Uterus (tissue), 4 donors: Measurements from ENCODE around the gene SNRPD3. TPM values are rescaled to one million over a fixed set of nuclear protein-coding genes. Genes with fewer than 3 reads are reported as not detected.
"Not testable (repeated sequence)": the region's sequence is repeated elsewhere in the genome, so short reads cannot be mapped to it uniquely, and the experiment has no call there.

ENCODE experiments used
- DNase-seq, 2 donors: peaks; one replicate each; pipeline ENCODE4 v3.0.0-alpha.2; 2019 to 2020
- H3K27ac ChIP-seq, 2 donors: fragments of 200-600 bp; sonication (generic); 1 replicate in 1 of 2; 2 replicates in 1 of 2; pipeline ENCODE4 v1.5.1; 2016 to 2018
- H3K27me3 ChIP-seq, 2 donors: fragments of 200-600 bp; sonication (generic); one replicate each; pipeline ENCODE4 v1.5.1; 2018 to 2019; ENCODE audit warnings: control low read depth in 1 of 2
- H3K36me3 ChIP-seq, 2 donors: fragments of 200-600 bp; sonication (generic); one replicate each; pipeline ENCODE4 v1.5.1; 2019; ENCODE audit warnings: control low read depth in 1 of 2
- H3K4me1 ChIP-seq, 2 donors: fragments of 200-600 bp; sonication (generic); one replicate each; pipeline ENCODE4 v1.5.1; 2018 to 2019; ENCODE audit warnings: control low read depth in 1 of 2
- H3K4me3 ChIP-seq, 2 donors: fragments of 200-600 bp; sonication (generic); 1 replicate in 1 of 2; 2 replicates in 1 of 2; pipeline ENCODE4 v1.5.1; 2018 to 2019; ENCODE audit warnings: mild to moderate bottlenecking in 1 of 2
- H3K9me3 ChIP-seq, 2 donors: fragments of 200-600 bp; sonication (generic); one replicate each; pipeline ENCODE4 v1.5.1; 2019; ENCODE audit warnings: control low read depth in 1 of 2
- POLR2A ChIP-seq, 2 donors: fragments of 450-650 bp; IDR thresholded peaks; one replicate each; pipeline ENCODE4 v1.6.1; 2016; ENCODE audit warnings: antibody characterized with exemption in 2 of 2, mild to moderate bottlenecking in 1 of 2, moderate library complexity in 1 of 2
- intact Hi-C: fragments of 100-400 bp; cut with DNase I; formaldehyde crosslinking; loops from one replicate; pipeline ENCODE4 v1.15.1; 2023; ENCODE audit warnings: low total_unique reads
- total RNA-seq, 4 donors: library from RNA; depleted of rRNA in 3 of 4; stranded (reverse); fragments of >200 nt in 3 of 4; gene quantifications; one replicate each; pipeline versions ENCODE4 v1.1.0 to v1.2.4, GENCODE V29; 2014 to 2023
- TF ChIP-seq, protein P1 (sequence below), 4 experiments: fragments of 200-600 bp in 2 of 4; fragments of 450-650 bp in 2 of 4; sonication (generic) in 2 of 4; IDR thresholded peaks; one replicate each; pipeline ENCODE4 v1.5.1; 2016 to 2019; ENCODE audit warnings: antibody characterized with exemption in 4 of 4, mild to moderate bottlenecking in 2 of 4, moderate library complexity in 1 of 4
- donor health status: DM: yes; HTN: yes; CAD: no.

The SNRPD3 gene
- total RNA-seq, 4 donors from 2014 or later: 42.6 to 189 (median 85.1) TPM

DNA sequence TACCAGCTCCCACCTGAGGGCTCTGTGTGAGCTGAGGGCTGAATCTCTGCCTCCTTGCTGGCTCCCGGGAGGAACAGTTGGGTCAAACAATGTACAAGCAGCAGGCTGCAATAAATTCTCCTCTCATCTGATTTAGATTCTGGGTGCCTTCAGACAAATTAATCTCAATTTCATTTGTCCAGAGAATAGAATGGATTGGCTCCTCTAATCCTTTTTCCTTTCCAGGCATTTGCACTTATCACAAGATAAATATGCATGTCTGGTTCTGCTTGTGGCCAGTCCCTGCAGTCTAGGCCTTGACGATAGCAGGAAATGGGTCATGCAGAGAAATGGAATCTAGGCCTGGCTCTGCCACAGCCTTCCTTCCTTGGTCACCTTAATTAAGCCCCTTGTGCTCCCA is 31.9 kb upstream of the SNRPD3 start:
- no peak overlapping the region for H3K27ac ChIP-seq

GRCh38 chr22:24525416-24526037 is 30.3 kb upstream of the SNRPD3 start:
- peak; percentile 69 to 72 for DNase-seq
- no peak overlapping the region for H3K4me3 ChIP-seq
- no peaks in the 10 kb centered on the region for H3K9me3 ChIP-seq
- intact Hi-C loops: no loop called here
- no peak overlapping the region for H3K27ac ChIP-seq
- H3K4me1 ChIP-seq: no peaks in the 10 kb centered on the region
- no peak for TF ChIP-seq POLR2A (IDR thresholded peaks at IDR 0.05)
- TF ChIP-seq, protein P1, sequence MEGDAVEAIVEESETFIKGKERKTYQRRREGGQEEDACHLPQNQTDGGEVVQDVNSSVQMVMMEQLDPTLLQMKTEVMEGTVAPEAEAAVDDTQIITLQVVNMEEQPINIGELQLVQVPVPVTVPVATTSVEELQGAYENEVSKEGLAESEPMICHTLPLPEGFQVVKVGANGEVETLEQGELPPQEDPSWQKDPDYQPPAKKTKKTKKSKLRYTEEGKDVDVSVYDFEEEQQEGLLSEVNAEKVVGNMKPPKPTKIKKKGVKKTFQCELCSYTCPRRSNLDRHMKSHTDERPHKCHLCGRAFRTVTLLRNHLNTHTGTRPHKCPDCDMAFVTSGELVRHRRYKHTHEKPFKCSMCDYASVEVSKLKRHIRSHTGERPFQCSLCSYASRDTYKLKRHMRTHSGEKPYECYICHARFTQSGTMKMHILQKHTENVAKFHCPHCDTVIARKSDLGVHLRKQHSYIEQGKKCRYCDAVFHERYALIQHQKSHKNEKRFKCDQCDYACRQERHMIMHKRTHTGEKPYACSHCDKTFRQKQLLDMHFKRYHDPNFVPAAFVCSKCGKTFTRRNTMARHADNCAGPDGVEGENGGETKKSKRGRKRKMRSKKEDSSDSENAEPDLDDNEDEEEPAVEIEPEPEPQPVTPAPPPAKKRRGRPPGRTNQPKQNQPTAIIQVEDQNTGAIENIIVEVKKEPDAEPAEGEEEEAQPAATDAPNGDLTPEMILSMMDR (IDR thresholded peaks at IDR 0.05): peak; percentile 55 to 73 (median 69)
- no peaks in the 10 kb centered on the region for H3K36me3 ChIP-seq
- no peaks in the 10 kb centered on the region for H3K27me3 ChIP-seq

More for the DNA sequence above, 31.9 kb upstream of the SNRPD3 start:
- Histone ChIP-seq H3K27me3 (no peaks in the 10 kb centered on the region), H3K36me3 (no peaks in the 10 kb centered on the region), H3K4me3 (no peak overlapping the region), H3K4me1 (no peaks in the 10 kb centered on the region), H3K9me3 (no peaks in the 10 kb centered on the region)
- no peak for DNase-seq
- intact Hi-C loops: no loop called here
- TF ChIP-seq, protein P1 (IDR thresholded peaks at IDR 0.05): no peak
- TF ChIP-seq POLR2A (IDR thresholded peaks at IDR 0.05): no peak

DNA sequence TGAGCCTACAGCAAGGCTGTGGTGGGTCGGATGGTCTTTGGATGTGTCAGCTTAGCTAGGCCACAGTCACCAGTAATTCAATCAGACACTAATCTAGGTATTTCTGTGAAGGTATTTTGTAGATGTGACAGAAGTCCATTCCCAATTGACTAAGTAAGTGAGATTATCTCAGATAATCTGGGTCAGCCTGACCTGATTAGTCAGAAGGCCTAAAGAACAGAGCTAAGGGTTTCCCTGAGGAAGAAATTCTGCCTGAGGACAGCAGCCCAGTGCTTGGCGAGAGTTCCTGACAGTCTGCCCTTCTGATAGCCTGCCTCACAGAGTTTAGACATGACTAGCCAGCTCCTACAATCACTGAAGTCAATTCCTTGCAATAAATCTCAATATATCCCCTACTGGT is 29.6 kb upstream of the SNRPD3 start:
- Histone ChIP-seq H3K27me3 (no peaks in the 10 kb centered on the region), H3K36me3 (no peaks in the 10 kb centered on the region), H3K4me1 (no peaks in the 10 kb centered on the region), H3K4me3 (no peak overlapping the region), H3K27ac (no peak overlapping the region), H3K9me3 (no peaks in the 10 kb centered on the region)
- TF ChIP-seq, protein P1 (IDR thresholded peaks at IDR 0.05): no peak
- TF ChIP-seq POLR2A (IDR thresholded peaks at IDR 0.05): no peak
- intact Hi-C loops: no loop called here
- no peak for DNase-seq

- TF ChIP-seq, protein P1 (IDR thresholded peaks at IDR 0.05): no peak
- no peak for TF ChIP-seq POLR2A (IDR thresholded peaks at IDR 0.05)
- H3K36me3 ChIP-seq: no peaks in the 10 kb centered on the region
- H3K27ac ChIP-seq: no peak overlapping the region
- no peak for DNase-seq
- no peaks in the 10 kb centered on the region for H3K9me3 ChIP-seq
- no peaks in the 10 kb centered on the region for H3K4me1 ChIP-seq
- H3K4me3 ChIP-seq: no peak overlapping the region
- no peaks in the 10 kb centered on the region for H3K27me3 ChIP-seq
- intact Hi-C loops: no loop called here
Measured at GRCh38 chr22:24529898-24530297, 25.9 kb upstream of the SNRPD3 start.

- intact Hi-C loops, H3K27me3 ChIP-seq, DNase-seq, H3K4me1 ChIP-seq, H3K4me3 ChIP-seq, H3K9me3 ChIP-seq, H3K27ac ChIP-seq, H3K36me3 ChIP-seq: not testable (repeated sequence)
Measured at GRCh38 chr22:24530968-24531367, 24.8 kb upstream of the SNRPD3 start.

GRCh38 chr22:24532075-24532474 is 23.7 kb upstream of the SNRPD3 start:
- Histone ChIP-seq H3K27ac (no peak overlapping the region), H3K27me3 (no peaks in the 10 kb centered on the region), H3K9me3 (no peaks in the 10 kb centered on the region), H3K4me1 (no peaks in the 10 kb centered on the region), H3K36me3 (no peaks in the 10 kb centered on the region), H3K4me3 (no peak overlapping the region)
- TF ChIP-seq POLR2A (IDR thresholded peaks at IDR 0.05): no peak
- TF ChIP-seq, protein P1 (IDR thresholded peaks at IDR 0.05): no peak
- intact Hi-C loops: no loop called here
- no peak for DNase-seq
